GM21515 (cell line): ENCODE results near the gene GCK.

ENCODE experiments used
- ATAC-seq: cut with Tn5 transposase; IDR thresholded peaks from one replicate; pipeline ENCODE4 v1.9.1; 2021; ENCODE audit not compliant: unreplicated experiment

The GCK gene

DNA sequence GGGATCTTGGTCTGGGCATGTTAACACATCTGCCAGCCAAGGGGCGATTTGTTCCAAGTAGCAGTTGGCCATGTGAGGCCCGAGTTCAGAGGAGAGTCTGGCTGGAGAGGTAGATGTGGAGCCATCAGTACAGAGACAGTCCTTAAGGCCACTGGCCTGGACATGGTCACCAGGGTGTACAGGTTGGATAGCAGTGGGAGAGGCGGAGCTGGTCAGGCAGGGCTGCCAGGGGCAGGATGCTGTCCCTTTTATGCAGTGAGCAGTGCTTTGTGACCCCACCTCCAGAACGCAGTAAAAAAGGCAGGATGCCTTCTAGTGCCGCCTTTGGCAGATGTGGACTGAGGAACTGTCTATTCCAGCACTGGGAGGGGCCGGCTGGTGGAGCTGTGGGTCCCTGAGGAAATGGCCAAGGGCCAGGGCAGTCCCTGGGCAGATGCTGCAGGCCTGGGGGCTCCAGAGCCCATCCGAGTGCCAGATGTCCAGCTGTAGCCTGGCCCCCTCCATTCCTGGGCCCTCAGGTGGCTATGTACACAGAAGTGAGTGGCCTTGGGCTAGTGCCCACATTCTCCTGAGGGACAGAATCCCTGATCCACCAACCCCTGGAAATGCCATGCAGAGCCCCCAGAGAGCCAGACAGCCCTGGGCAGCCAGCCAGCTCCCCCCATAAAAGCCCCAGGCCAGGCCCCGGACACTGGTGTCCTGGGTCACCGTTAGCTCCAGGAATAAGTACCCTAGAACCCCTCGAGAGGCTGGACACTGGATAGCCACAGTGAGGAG is 31.0 kb downstream of the GCK start:
- no peak for ATAC-seq

DNA sequence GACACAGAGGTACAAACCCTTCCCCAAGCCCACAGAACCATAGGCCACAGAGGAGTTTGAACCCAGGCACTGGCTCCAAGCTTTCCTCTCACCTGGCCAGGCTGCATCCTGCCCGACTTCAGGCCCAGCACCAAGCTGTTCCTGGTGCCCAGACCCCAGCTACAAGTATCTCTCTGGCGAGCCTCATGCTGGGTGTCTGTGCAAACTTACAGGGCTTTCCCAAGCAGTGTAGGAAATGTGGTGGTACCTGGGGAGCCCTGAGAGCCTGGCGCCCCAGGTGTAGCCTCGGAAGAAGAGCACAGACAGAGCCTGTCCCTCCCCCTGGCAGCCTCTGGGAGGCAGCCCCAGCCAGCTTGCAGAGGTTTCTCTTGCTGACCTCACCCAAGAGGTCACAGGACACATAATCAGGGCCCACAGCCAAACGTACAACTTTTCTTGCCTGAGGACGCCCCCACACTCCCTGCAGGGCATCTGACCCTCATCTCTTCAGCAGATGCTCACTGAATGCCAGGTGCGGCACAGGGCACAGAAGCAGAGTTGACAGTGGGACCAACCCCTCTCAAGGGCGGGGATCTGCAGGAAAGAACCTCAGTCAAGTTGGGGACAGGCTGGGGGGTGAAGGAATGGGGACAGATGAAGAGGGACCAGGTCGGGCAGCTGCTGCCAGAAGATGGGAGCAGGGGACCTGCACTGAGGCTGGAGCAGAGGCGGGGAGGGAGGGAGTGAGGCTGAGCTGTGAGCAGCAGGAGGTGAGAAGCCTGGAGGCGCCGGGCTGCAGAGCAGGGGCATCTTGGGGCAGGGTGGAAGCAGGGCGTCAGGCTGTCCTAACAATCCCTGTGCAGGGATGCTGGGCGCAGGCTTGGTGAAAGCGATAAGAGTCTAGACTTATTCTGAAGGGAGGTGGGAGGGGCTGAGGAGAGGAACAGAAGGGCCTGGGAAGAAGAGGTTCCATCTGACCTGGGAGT is 31.8 kb downstream of the GCK start:
- no peak for ATAC-seq

DNA sequence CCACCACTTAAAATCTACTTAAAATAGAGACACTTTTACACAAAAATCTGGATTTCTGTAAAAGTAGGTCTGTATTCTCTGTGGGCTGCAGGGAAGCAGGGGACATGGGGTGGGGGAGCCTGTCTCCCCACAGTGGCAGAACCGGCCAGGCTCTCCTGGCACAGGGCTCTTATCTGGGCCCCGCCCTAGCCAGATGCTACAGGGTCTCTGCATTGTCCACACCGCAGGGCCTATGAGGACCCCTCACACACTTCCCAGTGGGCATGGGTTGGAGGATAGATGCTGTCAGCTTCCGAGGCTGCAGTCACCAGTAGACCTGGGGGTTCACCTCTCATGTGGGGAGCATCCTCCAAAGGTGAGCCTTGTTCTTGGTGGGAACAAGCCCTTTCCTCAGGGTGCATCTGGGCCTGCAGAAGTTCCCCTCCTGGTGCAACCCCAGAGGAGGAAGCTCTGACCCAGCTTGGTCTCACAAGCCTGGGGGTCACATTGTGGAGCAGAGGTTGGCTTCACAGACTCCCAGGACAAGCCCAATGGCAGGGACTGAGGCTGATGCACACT is 32.7 kb downstream of the GCK start:
- no peak for ATAC-seq

DNA sequence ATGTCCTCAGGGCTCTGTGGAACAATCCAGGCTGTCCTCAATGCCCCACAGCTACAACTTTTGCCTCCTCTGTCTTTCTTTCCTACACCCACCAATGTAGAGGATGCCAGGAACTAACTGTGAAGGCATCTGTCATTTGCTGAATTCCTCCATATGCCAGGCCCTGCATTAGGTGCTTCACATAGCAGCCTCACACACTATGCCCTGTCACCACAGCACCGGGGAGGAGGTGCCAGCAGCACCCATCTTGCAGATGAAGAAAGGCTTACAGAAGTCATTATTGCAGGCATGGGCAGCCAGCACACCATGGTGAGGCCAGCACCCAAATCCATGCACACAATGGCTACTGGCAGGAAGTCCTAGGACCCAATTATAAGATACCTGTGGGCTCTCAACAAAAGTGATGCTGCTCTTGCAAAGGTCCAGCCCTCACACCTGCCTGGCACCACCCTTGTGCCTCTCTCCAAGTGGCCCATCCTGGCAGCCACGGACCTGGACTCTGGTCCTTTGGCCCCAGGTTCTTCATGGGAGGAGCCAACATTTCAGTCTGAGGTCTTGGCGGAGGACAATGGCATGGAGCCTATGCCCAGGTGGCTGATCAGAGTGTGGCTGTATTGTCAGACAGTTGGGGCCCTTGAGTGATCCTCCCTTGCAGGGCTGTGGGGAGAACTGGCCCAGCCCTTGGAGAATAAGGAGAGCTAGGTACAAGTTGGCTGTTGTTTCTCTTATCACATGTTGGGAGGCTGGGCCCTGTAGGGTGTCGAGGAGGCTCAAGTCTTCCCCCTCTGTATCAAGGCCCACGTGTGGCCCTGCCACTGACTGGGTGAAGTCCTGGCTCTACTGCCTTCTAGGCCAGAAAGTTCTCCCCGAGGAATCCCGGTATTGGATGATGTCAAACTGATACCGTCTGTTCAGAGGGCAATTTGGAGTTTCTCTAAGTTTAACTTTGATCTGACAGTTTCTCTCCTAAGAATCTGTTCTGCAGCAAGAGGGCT is 33.8 kb downstream of the GCK start:
- ATAC-seq: no peak

DNA sequence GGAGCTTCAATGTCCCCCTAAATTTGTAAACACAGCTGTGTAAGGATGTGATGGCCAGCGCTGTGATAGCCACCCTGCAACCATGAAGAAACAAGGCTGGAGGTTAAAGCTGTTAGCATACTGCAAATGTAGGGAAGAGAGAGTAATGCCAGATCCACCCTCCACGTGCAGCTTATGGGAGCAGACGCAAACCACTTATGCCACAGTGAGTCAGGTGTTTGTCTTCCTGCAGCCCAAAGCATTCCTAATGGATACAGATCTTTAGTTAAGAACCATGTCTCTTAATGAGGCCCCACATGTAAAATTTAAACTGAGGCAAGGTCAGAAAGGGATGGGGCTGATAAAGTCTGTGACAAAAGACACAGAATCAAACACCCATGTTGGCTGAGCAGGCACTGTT is 34.5 kb downstream of the GCK start:
- no peak for ATAC-seq

DNA sequence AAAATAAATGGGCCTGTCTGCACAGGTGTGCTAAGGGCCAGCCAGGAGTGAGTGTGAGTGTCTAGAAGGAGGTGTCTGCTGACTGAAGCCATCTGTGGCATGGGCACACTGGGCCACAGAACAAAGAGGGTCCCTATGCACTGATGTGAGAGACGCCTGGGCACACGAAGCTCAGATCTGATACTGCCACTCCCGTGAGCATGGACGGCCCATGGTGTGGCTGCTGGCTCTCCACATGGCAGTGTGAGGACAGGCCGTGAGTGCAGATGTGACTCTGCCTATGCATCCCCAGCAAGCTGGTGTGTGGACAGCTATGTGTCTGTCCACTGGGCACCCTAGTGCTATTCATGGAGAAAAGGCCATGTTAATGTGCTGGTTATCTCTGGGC is 35.3 kb downstream of the GCK start:
- ATAC-seq: no peak

DNA sequence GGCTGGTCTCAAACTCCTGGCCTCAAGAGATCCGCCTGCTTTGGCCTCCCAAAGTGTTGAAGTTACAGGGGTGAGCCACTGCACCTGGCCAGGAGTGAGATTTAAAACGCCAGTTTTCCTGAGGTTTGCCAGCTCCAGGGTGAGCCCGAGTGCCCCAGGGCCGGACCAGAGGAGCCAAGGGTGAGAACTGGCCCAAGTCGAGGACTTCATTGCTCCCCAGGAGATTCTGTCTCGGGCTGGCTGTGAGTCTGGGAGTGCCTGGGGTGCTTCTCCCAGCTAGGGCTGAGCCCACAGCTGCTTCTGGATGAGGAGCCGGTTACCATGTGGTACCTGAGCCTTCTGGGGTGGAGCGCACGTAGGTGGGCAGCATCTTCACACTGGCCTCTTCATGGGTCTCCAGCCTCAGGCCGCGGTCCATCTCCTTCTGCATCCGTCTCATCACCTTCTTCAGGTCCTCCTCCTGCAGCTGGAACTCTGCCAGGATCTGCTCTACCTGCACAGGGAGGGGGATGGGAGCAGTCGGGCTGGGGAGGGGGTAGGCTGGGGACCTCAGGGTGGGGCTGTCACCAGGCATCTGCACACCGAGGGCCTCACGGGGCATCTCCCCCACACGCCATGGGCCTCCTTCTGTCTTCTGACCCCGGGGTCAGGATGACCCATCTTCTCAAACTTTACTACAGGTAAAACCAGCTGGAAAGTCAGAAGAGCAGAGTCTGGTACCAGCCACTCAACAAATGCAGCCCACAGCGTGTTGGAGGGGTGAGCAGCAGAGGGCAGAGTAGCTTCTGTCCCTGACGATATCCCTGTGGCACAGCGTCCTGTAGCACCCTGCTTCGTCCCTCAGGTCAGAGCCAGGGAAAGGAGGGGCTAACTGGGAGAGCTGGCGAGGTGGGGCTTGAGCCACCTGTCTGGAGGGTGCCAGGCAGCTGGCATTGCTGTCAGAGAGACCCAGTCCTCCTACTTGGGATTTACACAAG is 36.0 kb downstream of the GCK start:
- ATAC-seq: no peak

DNA sequence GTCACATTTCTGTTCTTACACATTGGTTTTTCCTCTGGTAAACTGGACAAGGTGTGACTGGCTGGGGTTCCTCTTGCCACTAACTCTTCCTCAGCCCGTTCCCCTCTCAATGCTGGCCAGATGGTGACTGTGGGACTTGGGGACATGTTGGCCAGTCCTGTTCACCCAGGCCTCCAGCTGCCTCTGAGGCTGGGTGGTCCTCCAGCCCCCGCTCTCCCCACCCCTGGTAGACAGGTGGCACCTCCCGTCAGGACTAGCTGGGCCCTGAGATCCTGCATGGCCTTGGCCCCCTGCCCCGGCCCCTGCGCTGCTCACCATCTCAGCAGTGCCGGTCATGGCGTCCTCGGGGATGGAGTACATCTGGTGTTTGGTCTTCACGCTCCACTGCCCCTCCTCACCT is 37.3 kb downstream of the GCK start:
- ATAC-seq: no peak

DNA sequence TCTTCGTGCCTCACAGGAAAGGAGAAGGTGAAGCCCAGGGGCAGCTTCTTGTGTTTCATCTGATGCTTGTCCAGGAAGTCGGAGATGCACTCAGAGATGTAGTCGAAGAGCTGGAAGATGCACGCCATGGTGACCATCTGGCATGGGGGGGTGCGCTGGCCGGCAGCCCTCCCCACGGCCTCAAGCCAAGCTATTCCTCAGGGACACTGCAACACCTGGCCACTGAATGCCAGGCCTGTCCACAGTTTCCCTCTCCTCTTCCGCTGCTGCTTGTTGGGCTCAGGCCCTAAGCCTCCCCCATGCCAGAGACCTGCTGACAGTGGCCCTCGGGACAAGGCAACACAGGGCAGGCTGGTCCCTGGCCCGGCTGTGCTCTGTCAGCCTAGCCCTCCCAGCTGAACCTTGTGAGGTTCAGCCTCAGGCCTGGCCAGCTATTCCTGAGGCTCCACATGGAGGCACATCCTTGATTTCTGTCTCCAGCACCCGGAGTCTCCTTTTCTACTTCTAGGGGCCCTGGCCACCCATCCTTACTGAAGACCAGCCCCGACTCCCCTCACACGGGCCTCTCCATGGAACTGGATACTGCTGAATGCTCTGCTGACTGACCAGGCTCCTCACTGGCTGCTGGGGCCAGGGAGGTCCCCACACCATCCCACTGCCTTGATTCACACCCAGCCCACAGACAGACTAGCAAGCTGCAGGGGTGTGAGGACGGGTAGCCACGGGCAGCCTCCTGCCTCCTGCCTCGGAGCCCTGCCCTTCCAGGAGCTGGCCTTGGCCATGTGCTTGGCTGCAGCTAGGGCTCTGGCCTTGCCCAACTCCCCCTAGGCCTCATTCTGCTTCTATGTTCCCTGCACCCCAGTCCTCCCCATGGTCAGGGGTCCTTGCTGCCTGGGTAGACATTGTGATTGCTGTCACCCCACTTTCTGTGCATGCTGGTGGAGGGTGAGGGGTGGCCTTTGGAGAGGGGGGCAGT is 38.0 kb downstream of the GCK start:
- no peak for ATAC-seq

DNA sequence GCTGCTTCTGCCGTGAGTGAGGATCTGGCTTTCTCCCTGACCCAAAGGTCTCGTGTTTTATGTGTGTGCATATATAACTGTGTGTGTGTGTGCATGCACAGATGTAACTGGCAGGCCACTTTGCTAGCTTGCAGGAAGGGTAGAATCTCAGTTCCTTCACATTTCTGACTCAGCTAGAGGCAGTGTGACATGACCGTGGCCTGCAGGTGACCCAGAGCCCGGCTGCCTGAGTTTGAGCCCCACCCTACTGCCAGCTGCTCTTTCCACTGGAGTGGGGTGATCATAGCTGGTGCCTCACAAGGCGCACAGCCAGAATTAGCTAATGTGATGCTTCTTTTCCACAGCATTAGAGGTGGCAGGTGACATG is 38.8 kb downstream of the GCK start:
- ATAC-seq: no peak

DNA sequence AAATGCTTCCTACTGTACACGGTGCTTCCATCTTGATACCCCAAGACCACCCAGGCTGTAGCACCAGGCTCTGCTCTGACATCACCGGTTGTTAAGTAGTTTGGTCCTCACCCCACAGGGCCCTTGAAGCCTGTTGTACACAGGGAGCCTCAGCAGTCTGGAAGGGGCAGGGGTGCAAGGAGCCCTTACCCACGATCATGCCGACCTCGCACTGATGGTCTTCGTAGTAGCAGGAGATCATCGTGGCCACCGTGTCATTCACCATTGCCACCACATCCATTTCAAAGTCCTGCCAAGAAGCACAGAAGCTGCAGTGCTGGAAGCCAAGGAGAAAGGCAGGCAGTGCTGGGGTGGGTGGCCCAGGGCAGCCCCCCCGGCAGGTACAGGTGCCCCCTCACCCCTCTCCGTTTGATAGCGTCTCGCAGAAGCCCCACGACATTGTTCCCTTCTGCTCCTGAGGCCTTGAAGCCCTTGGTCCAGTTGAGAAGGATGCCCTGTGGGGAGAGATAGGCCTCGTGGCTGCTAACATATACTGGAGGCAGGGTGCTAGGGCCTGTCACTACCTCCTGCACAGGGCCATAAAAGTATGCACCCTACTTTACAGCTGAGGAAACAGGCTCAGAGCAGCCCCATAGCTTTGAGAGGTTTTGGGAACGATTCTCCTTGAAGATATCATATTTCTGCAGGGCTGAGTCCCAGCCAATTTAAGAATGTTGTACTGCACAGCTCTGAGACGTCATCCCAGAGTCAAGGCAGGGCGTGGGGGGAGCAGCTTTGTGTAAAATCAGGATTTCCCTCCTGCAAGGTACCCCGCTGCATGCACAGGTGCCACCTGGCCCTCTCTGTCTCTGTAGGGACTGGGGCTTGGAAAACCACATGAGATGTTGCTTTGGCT is 39.4 kb downstream of the GCK start:
- ATAC-seq: no peak

DNA sequence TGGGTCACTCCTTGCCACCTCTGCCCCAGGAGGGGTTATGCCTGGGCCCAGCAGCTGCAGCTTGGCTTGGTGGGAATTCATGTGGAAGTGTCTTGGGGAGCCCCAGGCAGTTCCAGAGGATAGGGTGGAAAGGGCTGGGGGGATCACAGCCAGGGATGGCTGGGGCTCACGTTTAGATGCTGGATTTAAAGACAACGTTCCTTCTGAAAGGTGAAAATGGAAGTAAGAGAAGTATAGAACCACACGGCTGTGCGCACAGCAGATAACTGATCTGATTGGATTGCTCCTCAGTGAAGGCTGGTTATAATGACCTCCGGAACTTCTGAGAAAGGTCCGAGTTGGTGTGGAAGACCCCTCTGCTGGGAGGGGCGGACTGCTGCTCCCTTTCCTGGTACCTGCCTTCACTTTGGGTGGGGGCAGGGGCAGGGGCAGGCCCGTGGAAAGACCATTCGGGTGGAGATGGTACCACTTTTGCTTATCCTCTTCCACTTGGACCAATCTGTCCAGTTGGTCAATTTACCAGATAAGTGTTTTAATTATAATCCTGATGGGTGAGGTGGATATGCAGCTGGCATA is 40.2 kb downstream of the GCK start:
- ATAC-seq: no peak

DNA sequence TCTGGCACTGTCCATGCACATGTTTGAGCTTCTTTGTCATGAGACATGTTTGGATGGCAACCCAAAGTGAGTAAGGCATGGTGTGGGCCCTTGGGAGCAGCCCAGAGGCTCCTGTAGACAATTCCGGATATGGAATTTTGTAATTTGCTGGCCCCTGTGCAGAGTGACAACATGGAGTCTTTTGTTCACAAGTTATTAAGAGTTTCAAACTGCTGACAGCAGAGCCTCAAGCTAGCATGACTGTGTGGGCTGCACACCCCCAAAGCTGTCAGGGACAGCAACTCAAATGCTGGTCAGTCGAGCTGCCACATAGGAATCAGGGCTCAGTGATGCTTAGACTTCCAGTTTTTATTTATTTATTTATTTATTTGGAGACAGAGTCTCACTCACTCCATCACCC is 41.1 kb downstream of the GCK start:
- ATAC-seq: no peak

DNA sequence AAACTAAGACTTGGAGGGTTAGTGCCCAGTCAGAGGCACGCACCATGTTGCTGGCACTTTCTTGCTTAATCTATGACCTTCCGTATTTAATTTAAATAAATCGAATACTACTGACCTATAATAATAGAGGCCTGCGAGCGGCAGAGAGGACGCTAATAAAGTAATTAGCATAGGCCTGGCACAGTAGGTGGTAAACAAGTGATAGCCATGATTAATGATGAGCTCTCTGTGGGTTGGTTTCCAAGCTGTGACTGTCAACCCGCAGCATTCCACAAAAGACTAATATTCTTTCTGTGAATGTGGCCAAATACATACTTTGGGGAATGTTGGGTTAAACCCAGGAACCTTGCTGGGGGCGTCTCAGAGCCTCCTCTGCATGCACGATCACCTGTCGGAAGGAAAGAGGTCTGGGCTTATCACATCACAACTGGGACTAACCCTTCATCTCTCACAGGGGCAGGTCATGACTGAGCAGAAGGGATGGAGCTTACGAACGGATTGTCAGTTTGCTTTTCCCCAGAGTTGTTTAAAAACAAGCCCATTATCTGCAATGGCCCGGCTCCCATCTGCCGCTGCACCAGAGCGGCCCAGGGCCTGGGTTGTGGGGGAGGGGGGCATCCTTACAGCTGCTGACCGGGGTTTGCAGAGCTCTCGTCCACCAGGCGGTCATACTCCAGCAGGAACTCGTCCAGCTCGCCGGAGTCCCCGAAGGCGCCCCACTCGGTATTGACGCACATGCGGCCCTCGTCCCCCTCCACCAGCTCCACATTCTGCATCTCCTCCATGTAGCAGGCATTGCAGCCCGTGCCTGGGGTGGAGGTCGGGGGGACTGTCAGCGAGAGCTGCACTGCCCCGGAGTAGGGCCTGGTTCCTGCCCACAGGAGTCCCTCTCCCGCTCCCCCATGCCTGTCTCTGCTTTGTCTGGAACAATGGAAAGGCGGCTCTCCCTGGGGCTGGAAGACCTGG is 41.9 kb downstream of the GCK start:
- no peak for ATAC-seq

DNA sequence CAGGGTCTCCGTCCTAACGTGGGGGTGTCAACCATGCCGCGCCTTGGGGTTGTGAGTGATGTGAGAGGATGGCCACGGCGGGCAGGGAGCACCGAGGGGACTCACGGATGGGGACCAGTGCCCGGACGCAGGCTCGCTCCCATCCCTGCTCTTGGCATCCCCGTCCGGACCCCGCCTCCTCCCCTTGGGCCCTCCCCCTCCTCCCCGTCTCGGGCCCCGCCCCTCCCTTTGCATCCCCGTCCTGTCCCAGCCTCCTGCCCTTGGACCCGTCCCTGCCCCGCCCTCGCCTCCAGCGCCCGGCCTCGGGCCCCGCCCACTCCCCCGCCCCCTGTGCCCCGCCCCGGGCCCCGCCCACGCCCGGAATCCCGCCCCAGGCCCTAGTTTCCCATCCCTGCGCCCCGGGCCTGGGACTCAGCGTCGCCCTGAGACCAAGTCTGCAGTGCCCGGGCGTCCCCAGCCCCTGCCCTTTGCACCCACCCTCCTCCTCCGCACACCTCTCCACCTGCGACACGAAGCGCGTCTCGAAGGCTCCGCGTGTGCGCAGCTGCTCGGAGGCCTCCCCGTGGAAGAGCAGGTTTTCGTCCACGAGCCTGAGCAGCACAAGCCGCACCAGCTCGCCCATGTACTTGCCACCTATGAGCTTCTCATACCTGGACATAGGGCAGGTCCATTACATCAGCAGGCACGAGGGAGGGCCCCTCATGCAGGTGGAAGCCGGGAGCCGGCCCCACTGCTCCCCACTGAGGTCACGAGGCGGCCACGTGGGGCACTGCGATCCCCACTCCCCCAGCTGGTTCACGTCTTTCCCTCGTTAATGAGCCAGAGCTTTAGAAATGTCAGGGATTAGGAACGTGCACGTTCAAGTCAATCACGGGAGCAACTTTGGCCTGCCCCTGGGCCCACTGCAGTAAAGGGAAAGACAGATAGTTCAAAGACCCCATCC is 43.0 kb downstream of the GCK start:
- ATAC-seq: no peak
